Anterior cingulate cortex (tissue), 58 donors: ENCODE data around the gene PHLDA1.

ENCODE experiments used
- DNase-seq, 58 donors: peaks; one replicate each; lab custom pipeline; 2025; lab: John Stamatoyannopoulos, UW

PHLDA1 gene

GRCh38 chr12:76020731-76021672, 10.6 kb downstream of the PHLDA1 start:
- no peak for DNase-seq

GRCh38 chr12:76020281-76020680, 11.3 kb downstream of the PHLDA1 start:
- no peak for DNase-seq

- no peak for DNase-seq
Observed at GRCh38 chr12:76018672-76019071, 12.9 kb downstream of the PHLDA1 start.

- DNase-seq = peak in 1 of 58 donors; percentile 4
Observed at GRCh38 chr12:76018111-76018510, 13.5 kb downstream of the PHLDA1 start.

- DNase-seq = no peak
Observed at GRCh38 chr12:76014007-76014406, 17.6 kb downstream of the PHLDA1 start.

- no peak for DNase-seq
Observed at GRCh38 chr12:76013603-76014002, 18.0 kb downstream of the PHLDA1 start.

- DNase-seq = no peak
Observed at GRCh38 chr12:76012644-76013043, 18.9 kb downstream of the PHLDA1 start.

GRCh38 chr12:76010732-76011458, 20.7 kb downstream of the PHLDA1 start:
- DNase-seq = no peak

DNA sequence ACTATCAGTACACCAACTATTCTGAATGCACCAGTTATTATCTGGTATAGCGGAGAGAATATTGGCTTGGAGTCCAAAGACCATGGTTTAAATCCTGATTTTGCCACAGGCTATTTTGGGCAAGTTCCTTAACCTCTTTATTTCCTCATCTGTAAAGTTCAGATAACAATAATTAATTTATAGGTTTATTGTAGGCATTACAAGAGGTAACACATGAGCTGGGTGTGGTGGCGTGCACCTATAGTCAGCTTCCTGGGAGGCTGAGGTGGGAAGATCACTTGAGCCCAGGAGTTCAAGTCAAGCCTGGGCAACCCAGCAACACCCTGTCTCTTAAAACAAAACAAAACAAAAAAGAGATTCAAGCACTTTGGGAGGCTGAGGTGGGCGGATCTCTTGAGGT, 23.1 kb downstream of the PHLDA1 start:
- DNase-seq = no peak

DNA sequence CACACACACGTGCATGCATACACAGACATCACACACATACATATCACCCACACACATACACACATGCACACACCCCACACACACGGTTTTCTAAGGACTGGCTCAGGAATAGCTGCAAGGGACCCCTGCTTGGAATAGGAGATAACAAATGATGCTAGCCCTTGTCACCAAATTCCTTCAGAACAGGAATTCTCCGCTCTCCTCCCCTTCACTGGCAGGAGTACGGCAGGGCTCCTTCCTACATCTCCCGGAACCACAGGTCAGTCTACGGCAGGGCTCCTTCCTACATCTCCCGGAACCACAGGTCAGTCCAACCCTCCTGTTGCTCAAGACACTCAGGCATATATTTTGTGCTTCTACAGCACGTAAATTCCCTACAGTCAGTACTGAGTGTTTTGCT, 23.9 kb downstream of the PHLDA1 start:
- no peak for DNase-seq

DNA sequence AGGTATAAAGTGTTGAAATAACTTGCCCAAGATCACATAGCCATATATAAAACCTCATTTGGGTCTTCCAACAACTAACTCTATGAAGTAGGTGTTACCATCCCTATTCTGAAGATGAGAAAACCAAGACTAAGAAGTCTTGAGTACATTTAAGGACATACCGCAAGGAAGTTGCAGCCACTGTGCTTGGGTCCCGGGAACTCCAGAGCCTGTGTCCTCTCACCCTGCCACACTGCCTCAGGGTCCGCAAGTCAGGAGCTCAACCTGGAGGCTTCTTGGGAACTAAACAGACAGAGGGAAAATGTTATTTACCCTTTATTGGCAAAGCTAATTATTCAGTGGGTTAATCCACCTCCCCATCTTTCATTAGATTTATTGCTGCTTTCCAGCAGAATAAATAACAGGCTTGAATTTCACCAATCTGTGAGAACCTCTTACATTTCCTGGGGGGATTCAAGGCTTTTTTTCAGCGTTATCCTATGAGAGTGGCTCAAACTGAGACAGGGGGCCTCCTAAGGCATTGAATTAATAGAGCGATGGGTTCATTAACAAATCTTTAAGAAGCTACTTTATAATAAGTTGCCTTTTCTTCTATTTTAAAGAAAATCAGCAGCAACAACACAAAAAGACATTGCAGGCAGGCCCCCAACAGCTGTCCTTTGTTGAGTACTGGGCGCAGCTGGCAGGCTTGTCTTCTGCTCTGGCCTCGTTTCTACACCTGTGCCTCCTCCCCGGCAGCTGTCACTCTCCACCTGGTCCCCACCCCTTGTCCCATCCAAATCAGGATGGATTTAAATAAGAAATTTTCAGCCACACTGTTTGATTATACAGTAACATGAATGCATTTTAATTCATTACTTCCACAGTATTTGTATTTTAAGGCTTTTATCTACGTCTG, 25.3 kb downstream of the PHLDA1 start:
- no peak for DNase-seq

GRCh38 chr12:76003355-76003638, 28.3 kb downstream of the PHLDA1 start:
- no peak for DNase-seq

- no peak for DNase-seq
Observed at GRCh38 chr12:76002598-76003354, 28.8 kb downstream of the PHLDA1 start.

DNA sequence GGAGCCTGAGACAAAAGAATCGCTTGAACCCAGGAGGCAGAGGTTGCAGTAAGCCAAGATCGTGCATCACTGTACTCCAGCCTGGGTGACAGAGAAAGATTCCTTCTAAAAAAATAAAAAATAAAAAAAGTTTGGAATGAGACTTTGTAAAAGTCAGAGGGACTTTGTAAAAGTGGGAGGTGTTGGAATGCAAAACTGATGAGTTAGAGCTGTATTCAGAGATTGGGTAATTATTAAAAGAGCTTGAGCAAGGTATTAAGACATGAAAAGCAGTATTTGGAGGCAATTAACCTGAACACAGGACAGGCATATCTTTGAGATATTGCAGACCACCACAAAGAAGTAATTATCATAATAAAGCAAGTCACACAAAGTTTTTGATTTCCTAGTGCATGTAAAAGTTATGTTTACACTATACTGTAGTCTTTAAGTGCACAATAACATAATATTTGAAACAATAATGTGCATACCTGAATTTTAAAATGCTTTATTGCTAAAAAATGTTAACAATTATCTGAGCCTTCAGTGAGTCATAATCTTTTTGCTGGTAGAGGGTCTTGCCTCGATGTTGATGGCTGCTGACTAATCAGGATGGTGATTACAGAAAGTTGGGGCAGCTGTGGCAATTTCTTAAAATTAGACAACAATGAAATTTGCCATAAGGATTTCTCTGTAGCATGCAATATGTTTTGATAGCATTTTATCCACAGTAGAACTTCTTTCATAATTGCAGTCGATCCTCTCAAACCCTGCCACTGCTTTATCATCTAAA, 33.1 kb downstream of the PHLDA1 start:
- no peak for DNase-seq

DNA sequence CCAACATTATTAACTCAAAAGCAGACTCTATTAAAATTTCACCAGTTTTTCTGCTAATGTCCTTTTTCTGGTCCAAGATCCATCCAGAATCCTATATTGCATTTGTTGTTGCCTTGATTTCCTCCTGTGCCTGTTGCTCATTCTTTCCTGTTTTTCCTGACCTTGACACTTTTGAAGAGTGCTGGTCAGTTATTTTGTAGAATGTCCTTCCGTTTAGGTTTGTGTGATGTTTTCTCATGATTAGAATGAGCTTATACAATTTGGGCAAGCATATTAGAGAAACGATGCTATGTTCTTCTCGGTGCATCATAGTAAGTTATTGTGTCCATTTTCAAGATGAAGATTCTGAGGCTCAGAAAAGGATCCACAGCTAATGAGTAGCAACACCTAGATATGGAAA, 33.9 kb downstream of the PHLDA1 start:
- DNase-seq = no peak

DNA sequence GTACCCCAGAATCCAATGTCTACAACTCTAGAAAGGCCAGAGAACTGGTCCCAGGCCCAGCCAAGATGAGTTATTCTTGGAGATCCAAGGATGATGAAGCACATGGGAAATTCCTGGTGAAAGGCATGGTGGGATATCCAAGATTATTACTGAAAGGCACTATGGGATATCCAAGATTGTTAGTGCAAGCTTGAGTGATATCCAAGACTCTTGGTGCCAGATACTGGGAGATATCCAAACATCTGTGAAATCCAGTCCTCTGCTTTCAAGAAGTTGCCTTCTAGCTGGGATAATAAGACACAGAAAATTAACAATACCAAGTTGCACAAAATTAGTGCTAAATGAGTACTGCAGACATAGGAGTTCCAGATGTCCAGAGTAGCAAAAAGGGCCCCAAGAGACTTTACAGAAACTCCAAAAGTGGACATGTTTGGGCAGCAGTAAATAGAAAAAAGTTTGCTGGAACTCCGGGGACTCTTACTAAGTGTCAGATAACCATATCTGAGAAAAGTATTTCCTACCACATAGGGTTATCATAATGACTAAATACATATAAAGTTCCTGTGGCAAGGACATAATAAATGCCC, 34.6 kb downstream of the PHLDA1 start:
- DNase-seq = no peak

GRCh38 chr12:75995691-75996090, 35.9 kb downstream of the PHLDA1 start:
- DNase-seq = no peak

DNA sequence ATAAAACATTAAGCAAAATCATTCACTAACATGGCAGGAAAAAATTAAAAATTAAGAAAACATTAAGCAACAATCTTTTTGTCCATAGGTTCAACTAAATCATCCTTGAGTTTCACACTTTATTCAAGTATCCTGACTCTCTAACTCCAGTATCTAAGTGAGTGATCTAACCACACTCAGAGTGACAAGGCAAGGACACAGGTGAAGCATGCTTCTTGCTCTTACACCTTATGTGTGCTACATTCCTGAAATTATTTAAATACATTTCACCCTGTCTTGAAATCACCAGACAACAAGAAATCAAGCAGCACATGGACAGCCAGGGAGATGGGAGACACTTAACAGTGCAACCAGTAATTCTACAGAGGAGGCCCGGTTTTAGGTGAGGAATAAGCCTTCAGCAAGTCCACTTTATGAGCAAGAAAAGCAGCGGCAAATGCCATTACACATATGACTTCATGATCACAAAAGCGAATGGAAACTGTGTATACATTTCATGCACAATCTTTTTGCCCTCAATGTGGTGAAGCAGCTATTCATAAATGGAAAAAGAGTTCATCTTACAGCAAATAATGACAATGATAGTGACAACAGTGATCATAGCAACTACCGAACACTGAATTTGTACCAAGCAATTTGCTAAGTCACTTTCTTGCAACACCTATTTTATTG, 37.4 kb downstream of the PHLDA1 start:
- no peak for DNase-seq
